RWPE2 (cell line): ENCODE data around the gene OPN3.

Experiments used
- ATAC-seq: fragments of 200-7000 bp; cut with Tn5 transposase; 3 replicates; pipeline ENCODE4 v1.9.1; 2021; ENCODE audit warnings: low read depth
- DNase-seq: peaks from one replicate; pipeline ENCODE4 v3.0.0-alpha.2; 2020; ENCODE audit warnings: low spot score
- H3K27ac ChIP-seq: fragments of 450-650 bp; 2 replicates; pipeline ENCODE4 v1.5.1; 2017; ENCODE audit warnings: mild to moderate bottlenecking; ENCODE audit not compliant: poor library complexity, severe bottlenecking
- H3K27me3 ChIP-seq: fragments of 250-450 bp; sonication (Bioruptor Pico); 2 replicates; pipeline ENCODE4 v1.5.1; 2021; ENCODE audit warnings: mild to moderate bottlenecking, moderate library complexity; ENCODE audit not compliant: insufficient read depth, poor library complexity, severe bottlenecking
- H3K36me3 ChIP-seq: fragments of 250-450 bp; sonication (Bioruptor Pico); 2 replicates; pipeline ENCODE4 v1.5.1; 2020; ENCODE audit warnings: low read depth, mild to moderate bottlenecking, moderate library complexity
- H3K4me1 ChIP-seq: fragments of 250-450 bp; sonication (Bioruptor Pico); 2 replicates; pipeline ENCODE4 v1.5.1; 2021; ENCODE audit warnings: mild to moderate bottlenecking, moderate library complexity; ENCODE audit not compliant: insufficient read depth, poor library complexity, severe bottlenecking
- H3K4me3 ChIP-seq: fragments of 250-450 bp; sonication (Bioruptor Pico); 2 replicates; pipeline ENCODE4 v1.5.1; 2021; ENCODE audit warnings: mild to moderate bottlenecking, moderate library complexity; ENCODE audit not compliant: severe bottlenecking
- H3K9me3 ChIP-seq: fragments of 250-450 bp; sonication (Bioruptor Pico); 2 replicates; pipeline ENCODE4 v1.5.1; 2021; ENCODE audit warnings: mild to moderate bottlenecking, moderate library complexity; ENCODE audit not compliant: severe bottlenecking
- TF ChIP-seq, protein P1 (sequence below): fragments of 450-650 bp; IDR thresholded peaks from one replicate; pipeline ENCODE4 v1.5.1; 2017; ENCODE audit warnings: mild to moderate bottlenecking, moderate library complexity; ENCODE audit not compliant: poor library complexity, severe bottlenecking

OPN3 gene

GRCh38 chr1:241638099-241638682 lies 2.0 kb downstream of the OPN3 start:
- no peak for DNase-seq
- Histone ChIP-seq H3K4me1 (peaks cover 24% of the 10 kb centered on the region), H3K4me3 (peak overlapping the region; percentile 94), H3K9me3 (no peaks in the 10 kb centered on the region), H3K27ac (peak overlapping the region; percentile 61), H3K36me3 (peaks cover 26% of the 10 kb centered on the region), H3K27me3 (no peaks in the 10 kb centered on the region)
- ATAC-seq = no peak
- TF ChIP-seq, protein P1, sequence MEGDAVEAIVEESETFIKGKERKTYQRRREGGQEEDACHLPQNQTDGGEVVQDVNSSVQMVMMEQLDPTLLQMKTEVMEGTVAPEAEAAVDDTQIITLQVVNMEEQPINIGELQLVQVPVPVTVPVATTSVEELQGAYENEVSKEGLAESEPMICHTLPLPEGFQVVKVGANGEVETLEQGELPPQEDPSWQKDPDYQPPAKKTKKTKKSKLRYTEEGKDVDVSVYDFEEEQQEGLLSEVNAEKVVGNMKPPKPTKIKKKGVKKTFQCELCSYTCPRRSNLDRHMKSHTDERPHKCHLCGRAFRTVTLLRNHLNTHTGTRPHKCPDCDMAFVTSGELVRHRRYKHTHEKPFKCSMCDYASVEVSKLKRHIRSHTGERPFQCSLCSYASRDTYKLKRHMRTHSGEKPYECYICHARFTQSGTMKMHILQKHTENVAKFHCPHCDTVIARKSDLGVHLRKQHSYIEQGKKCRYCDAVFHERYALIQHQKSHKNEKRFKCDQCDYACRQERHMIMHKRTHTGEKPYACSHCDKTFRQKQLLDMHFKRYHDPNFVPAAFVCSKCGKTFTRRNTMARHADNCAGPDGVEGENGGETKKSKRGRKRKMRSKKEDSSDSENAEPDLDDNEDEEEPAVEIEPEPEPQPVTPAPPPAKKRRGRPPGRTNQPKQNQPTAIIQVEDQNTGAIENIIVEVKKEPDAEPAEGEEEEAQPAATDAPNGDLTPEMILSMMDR = no peak

DNA sequence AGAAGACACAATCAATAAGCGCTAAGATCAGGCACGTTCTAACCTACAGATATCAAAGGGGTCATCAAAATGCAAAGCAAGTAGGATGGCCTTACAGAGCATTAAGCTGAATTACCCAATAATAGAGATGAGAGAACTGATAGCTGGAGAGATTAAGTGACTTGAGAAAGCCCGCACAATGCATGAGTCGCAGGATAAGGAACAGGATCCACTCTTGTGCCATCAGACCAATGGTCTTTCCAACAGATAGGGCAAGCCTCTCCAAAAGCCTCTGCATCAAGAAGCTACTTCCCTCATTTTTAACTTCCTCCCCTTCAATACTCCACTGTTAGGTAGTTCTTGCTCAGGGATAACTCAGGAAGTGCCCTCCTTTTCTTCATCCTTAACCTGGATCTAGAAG lies 2.6 kb downstream of the OPN3 start:
- Histone ChIP-seq H3K9me3 (no peaks in the 10 kb centered on the region), H3K27me3 (no peaks in the 10 kb centered on the region), H3K4me1 (peaks cover 24% of the 10 kb centered on the region), H3K27ac (peak overlapping the region; percentile 61), H3K4me3 (no peak overlapping the region), H3K36me3 (peaks cover 29% of the 10 kb centered on the region)
- DNase-seq (no peak), ATAC-seq (no peak; the same call in 2 of the 3 replicates)
- TF ChIP-seq, protein P1 = no peak

- DNase-seq = no peak
- Histone ChIP-seq H3K27me3 (no peaks in the 10 kb centered on the region), H3K27ac (peak overlapping the region; percentile 61), H3K4me1 (peaks cover 24% of the 10 kb centered on the region), H3K36me3 (peaks cover 29% of the 10 kb centered on the region), H3K9me3 (no peaks in the 10 kb centered on the region), H3K4me3 (no peak overlapping the region)
- ATAC-seq = peak; percentile 18; the same call in 1 of the 3 replicates
- TF ChIP-seq, protein P1 = no peak
Observed at GRCh38 chr1:241637046-241637590, 3.1 kb downstream of the OPN3 start.

DNA sequence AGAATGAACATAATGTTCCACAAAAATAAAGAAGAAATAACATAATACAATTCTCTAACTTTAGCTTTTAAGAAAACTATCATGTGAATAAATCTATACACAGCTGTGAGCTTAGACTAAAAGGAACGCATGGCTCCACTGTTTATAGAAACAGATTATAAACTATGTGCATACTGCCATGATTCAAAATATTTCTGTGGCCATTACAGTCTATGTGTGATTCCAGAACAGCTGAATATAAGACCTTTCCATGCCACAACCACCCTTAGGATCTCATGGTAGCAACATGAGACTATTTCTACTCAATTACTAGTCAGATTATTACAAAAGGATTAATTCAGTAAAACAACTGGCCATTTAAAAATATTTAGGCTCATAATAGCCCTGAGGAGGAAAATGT lies 3.9 kb downstream of the OPN3 start:
- DNase-seq = no peak
- no peak for ATAC-seq
- H3K27ac ChIP-seq = no peak overlapping the region
- H3K4me3 ChIP-seq = no peak overlapping the region
- peaks cover 29% of the 10 kb centered on the region for H3K36me3 ChIP-seq
- no peaks in the 10 kb centered on the region for H3K9me3 ChIP-seq
- peaks cover 18% of the 10 kb centered on the region for H3K4me1 ChIP-seq
- TF ChIP-seq, protein P1 = no peak
- no peaks in the 10 kb centered on the region for H3K27me3 ChIP-seq

GRCh38 chr1:241635556-241636152 lies 4.5 kb downstream of the OPN3 start:
- Histone ChIP-seq H3K4me3 (no peak overlapping the region), H3K27ac (no peak overlapping the region), H3K36me3 (peaks cover 29% of the 10 kb centered on the region), H3K9me3 (no peaks in the 10 kb centered on the region), H3K4me1 (peaks cover 17% of the 10 kb centered on the region), H3K27me3 (no peaks in the 10 kb centered on the region)
- DNase-seq (no peak), ATAC-seq (no peak)
- TF ChIP-seq, protein P1 = no peak
